ENCODE data around the gene CLEC4G. TPM values are rescaled to one million over a fixed set of nuclear protein-coding genes. Genes with fewer than 3 reads are reported as not detected.

CLEC4G gene
- total RNA-seq, 1 donor from 2014 or later, result 2.9 TPM

- Histone ChIP-seq H3K27ac (no peak overlapping the region), H3K9me3 (no peaks in the 10 kb centered on the region), H3K4me1 (peaks cover 19% of the 10 kb centered on the region), H3K4me3 (no peak overlapping the region), H3K36me3 (no peaks in the 10 kb centered on the region), H3K27me3 (ENCODE audit: low read depth) (no peaks in the 10 kb centered on the region)
- intact Hi-C loops (cut with DNase I), result no loop called here
- TF ChIP-seq CTCF (IDR thresholded peaks at IDR 0.05), result no peak
- ATAC-seq (no peak), DNase-seq (no peak)
Measured at GRCh38 chr19:7710616-7711015, 21.3 kb downstream of the CLEC4G start.

- peaks cover 19% of the 10 kb centered on the region for H3K4me1 ChIP-seq
- intact Hi-C loops (cut with DNase I), result no loop called here
- H3K9me3 ChIP-seq, result no peaks in the 10 kb centered on the region
- no peaks in the 10 kb centered on the region for H3K27me3 ChIP-seq (ENCODE audit: low read depth)
- H3K4me3 ChIP-seq, result no peak overlapping the region
- ATAC-seq, result no peak
- H3K27ac ChIP-seq, result no peak overlapping the region
- no peak for DNase-seq
- no peak for TF ChIP-seq CTCF (IDR thresholded peaks at IDR 0.05)
- H3K36me3 ChIP-seq, result no peaks in the 10 kb centered on the region
Measured at GRCh38 chr19:7709932-7710460, 21.9 kb downstream of the CLEC4G start.

GRCh38 chr19:7706955-7707456 is 24.9 kb downstream of the CLEC4G start:
- TF ChIP-seq CTCF (IDR thresholded peaks at IDR 0.05), result no peak
- H3K4me1 ChIP-seq, result peaks cover 19% of the 10 kb centered on the region
- intact Hi-C loops (cut with DNase I), result no loop called here
- no peak for DNase-seq
- H3K4me3 ChIP-seq, result no peak overlapping the region
- H3K27me3 ChIP-seq (ENCODE audit: low read depth), result no peaks in the 10 kb centered on the region
- no peaks in the 10 kb centered on the region for H3K9me3 ChIP-seq
- H3K27ac ChIP-seq, result peak overlapping the region; percentile 61
- no peak for ATAC-seq
- H3K36me3 ChIP-seq, result no peaks in the 10 kb centered on the region

- Histone ChIP-seq H3K36me3 (no peaks in the 10 kb centered on the region), H3K9me3 (no peaks in the 10 kb centered on the region), H3K27ac (peak overlapping the region; percentile 61), H3K4me3 (no peak overlapping the region), H3K4me1 (peaks cover 19% of the 10 kb centered on the region), H3K27me3 (ENCODE audit: low read depth) (no peaks in the 10 kb centered on the region)
- ATAC-seq (peak in 1 of 2 donors; percentile 13), DNase-seq (no peak)
- no peak for TF ChIP-seq CTCF (IDR thresholded peaks at IDR 0.05)
- intact Hi-C loops (cut with DNase I), result no loop called here
Measured at GRCh38 chr19:7706188-7706954, 25.5 kb downstream of the CLEC4G start.

GRCh38 chr19:7705387-7706187 is 26.3 kb downstream of the CLEC4G start:
- Histone ChIP-seq H3K27ac (peak overlapping the region; percentile 24), H3K4me1 (peaks cover 19% of the 10 kb centered on the region), H3K36me3 (no peaks in the 10 kb centered on the region), H3K27me3 (ENCODE audit: low read depth) (peaks cover 5% of the 10 kb centered on the region), H3K9me3 (no peaks in the 10 kb centered on the region), H3K4me3 (no peak overlapping the region)
- peak; percentile 72 for DNase-seq
- intact Hi-C loops (cut with DNase I), result no loop called here
- ATAC-seq, result peak; percentile 57 to 64
- no peak for TF ChIP-seq CTCF (IDR thresholded peaks at IDR 0.05)
